Measurements from ENCODE around the gene NFKBIE. TPM values are rescaled to one million over a fixed set of nuclear protein-coding genes. Genes with fewer than 3 reads are reported as not detected.

The NFKBIE gene
- total and polyA plus RNA-seq, 2 of the 13 experiments (the other 11 are each of a cell fraction or from before 2014, with no cell fraction given) = 6.7 to 14.5 TPM

- TF ChIP-seq ZBTB40 (IDR thresholded peaks at IDR 0.05) = no peak
- peak; percentile 40; the same call in 1 of the 2 replicates for TF ChIP-seq ZBTB40 (CRISPR knock-in tag; IDR thresholded peaks at IDR 0.05)
- TF ChIP-seq FOXP1 (IDR thresholded peaks at IDR 0.05) = no peak
- peak; percentile 49; the same call in 1 of the 2 replicates for TF ChIP-seq FOXP1 (CRISPR knock-in tag; IDR thresholded peaks at IDR 0.05)
- peak; percentile 81; the same call in 1 of the 2 replicates for TF ChIP-seq U2AF2 (IDR thresholded peaks at IDR 0.05; ENCODE audit: low read depth, low read length)
- peak; percentile 75 for TF ChIP-seq RBM22 (optimal IDR thresholded peaks at IDR 0.05; ENCODE audit: low read length)
- no peak for TF ChIP-seq ZNF432 (CRISPR knock-in tag; IDR thresholded peaks at IDR 0.05; ENCODE audit: borderline replicate concordance)
- TF ChIP-seq SALL2 (CRISPR knock-in tag; IDR thresholded peaks at IDR 0.05) = peak; percentile 53; the same call in 1 of the 2 replicates
- no peak for TF ChIP-seq XBP1 (CRISPR knock-in tag; IDR thresholded peaks at IDR 0.05)
- peak; percentile 98 for TF ChIP-seq ARNTL (CRISPR knock-in tag; IDR thresholded peaks at IDR 0.05)
- peak; percentile 33; the same call in 1 of the 2 replicates for TF ChIP-seq RCOR2 (CRISPR knock-in tag; IDR thresholded peaks at IDR 0.05)
- peak; percentile 76 for TF ChIP-seq RFXANK (CRISPR knock-in tag; IDR thresholded peaks at IDR 0.05)
- TF ChIP-seq ZNF329 (CRISPR knock-in tag; IDR thresholded peaks at IDR 0.05; ENCODE audit: low read depth) = peak; percentile 79; the same call in 1 of the 2 replicates
- 0 out of 2 replicates have a peak, but pooled peaks have one; percentile 3 for TF ChIP-seq ZNF557 (CRISPR knock-in tag; IDR thresholded peaks at IDR 0.05)
- no peak for TF ChIP-seq BRCA1 (CRISPR knock-in tag; IDR thresholded peaks at IDR 0.05)
- peak; percentile 28 for TF ChIP-seq DRAP1 (CRISPR knock-in tag; IDR thresholded peaks at IDR 0.05)
- TF ChIP-seq E2F1 (CRISPR knock-in tag; IDR thresholded peaks at IDR 0.05) = 0 out of 2 replicates have a peak, but pooled peaks have one; percentile 39
- no peak for TF ChIP-seq EHMT2 (IDR thresholded peaks at IDR 0.05; ENCODE audit: borderline replicate concordance, low read depth, low read length)
- no peak for TF ChIP-seq TP53 (CRISPR knock-in tag; conservative IDR thresholded peaks at IDR 0.05)
- TF ChIP-seq NR0B2 (CRISPR knock-in tag; IDR thresholded peaks at IDR 0.05) = peak; percentile 82; the same call in 1 of the 2 replicates
- TF ChIP-seq HMGA1 (CRISPR knock-in tag; conservative IDR thresholded peaks at IDR 0.05) = no peak
These were observed 8.2 kb downstream of the NFKBIE start, which contains the start of gene SLC35B2 (continued) for GRCh38 chr6:44257025-44257752.

Measured in HepG2 (cell line).